Endodermal cell (in vitro differentiated cells): Measurements from ENCODE around the gene TAS2R16. TPM values are rescaled to one million over a fixed set of nuclear protein-coding genes. Genes with fewer than 3 reads are reported as not detected.

ENCODE experiments used
- DNase-seq: peaks from one replicate; pipeline ENCODE4 v3.0.0-alpha.2; 2017
- H3K27ac ChIP-seq: 2 replicates; pipeline ENCODE4 v1.5.1; 2013; ENCODE audit warnings: mild to moderate bottlenecking, low read depth, low read length, moderate library complexity
- H3K27me3 ChIP-seq: 2 replicates; pipeline ENCODE4 v1.6.1; 2013; ENCODE audit warnings: mild to moderate bottlenecking, low read length, moderate library complexity; ENCODE audit not compliant: insufficient read depth, control insufficient read depth, poor library complexity, severe bottlenecking
- H3K36me3 ChIP-seq: 2 replicates; pipeline ENCODE4 v1.7.0; 2013; ENCODE audit warnings: mild to moderate bottlenecking, low read length, moderate library complexity; ENCODE audit not compliant: control insufficient read depth, insufficient read depth
- H3K4me1 ChIP-seq: one replicate; pipeline ENCODE4 v1.7.0; 2013; ENCODE audit warnings: low read length; ENCODE audit not compliant: control insufficient read depth, insufficient read depth
- H3K4me3 ChIP-seq: 2 replicates; pipeline ENCODE4 v1.5.1; 2013; ENCODE audit warnings: mild to moderate bottlenecking, low read length, moderate library complexity
- H3K9ac ChIP-seq: 2 replicates; pipeline ENCODE4 v1.6.1; 2013; ENCODE audit warnings: mild to moderate bottlenecking, low read length, moderate library complexity; ENCODE audit not compliant: poor library complexity, severe bottlenecking; ENCODE audit errors: extremely low read depth
- H3K9me3 ChIP-seq: 2 replicates; pipeline ENCODE4 v1.6.1; 2013; ENCODE audit warnings: mild to moderate bottlenecking, low read length, moderate library complexity; ENCODE audit not compliant: control insufficient read depth
- H3K27ac Mint-ChIP-seq: 2 replicates; pipeline ENCODE4 v1.8.0; 2020; ENCODE audit warnings: mixed read lengths
- H3K27me3 Mint-ChIP-seq: 2 replicates; pipeline ENCODE4 v1.8.0; 2021; ENCODE audit warnings: mild to moderate bottlenecking, mixed read lengths; ENCODE audit not compliant: insufficient read depth
- H3K36me3 Mint-ChIP-seq: 2 replicates; pipeline ENCODE4 v1.8.0; 2020; ENCODE audit warnings: low read depth, mixed read lengths
- H3K4me1 Mint-ChIP-seq: 2 replicates; pipeline ENCODE4 v1.8.0; 2020; ENCODE audit warnings: mixed read lengths
- H3K4me3 Mint-ChIP-seq: 2 replicates; pipeline ENCODE4 v1.8.0; 2020; ENCODE audit warnings: mild to moderate bottlenecking, moderate library complexity, mixed read lengths
- H3K9me3 Mint-ChIP-seq: 2 replicates; pipeline ENCODE4 v1.8.0; 2020; ENCODE audit warnings: mild to moderate bottlenecking, mixed read lengths
- WGBS, 2 experiments: methylation state at CpG; one replicate each; pipeline versions ENCODE4 v1.1.5 to v1.1.7; 2013; ENCODE audit warnings: missing lambda C conversion rate in 2 of 2, mixed read lengths in 1 of 2; ENCODE audit not compliant: insufficient coverage in 1 of 2, insufficient read length in 1 of 2; 5-methylcytosine and 5-hydroxymethylcytosine counted together
- total RNA-seq, 2 donors: library from RNA; stranded (reverse); fragmentation: NEBNext Ultra II Directional in 1 of 2; extraction: Animal tissue kit (Norgen Biotek cat#: 25700) in 1 of 2; gene quantifications; 2 replicates in 1 of 2; 3 replicates in 1 of 2; pipeline ENCODE4 v1.2.1, GENCODE V29; 2021
- TF ChIP-seq, protein P1 (sequence below): fragments of 200-600 bp; sonication (generic); conservative IDR thresholded peaks from 2 replicates; pipeline ENCODE4 v1.5.0; 2021; ENCODE audit warnings: antibody characterized with exemption, mild to moderate bottlenecking

The TAS2R16 gene
- total RNA-seq, 2 donors from 2014 or later, result not detected

DNA sequence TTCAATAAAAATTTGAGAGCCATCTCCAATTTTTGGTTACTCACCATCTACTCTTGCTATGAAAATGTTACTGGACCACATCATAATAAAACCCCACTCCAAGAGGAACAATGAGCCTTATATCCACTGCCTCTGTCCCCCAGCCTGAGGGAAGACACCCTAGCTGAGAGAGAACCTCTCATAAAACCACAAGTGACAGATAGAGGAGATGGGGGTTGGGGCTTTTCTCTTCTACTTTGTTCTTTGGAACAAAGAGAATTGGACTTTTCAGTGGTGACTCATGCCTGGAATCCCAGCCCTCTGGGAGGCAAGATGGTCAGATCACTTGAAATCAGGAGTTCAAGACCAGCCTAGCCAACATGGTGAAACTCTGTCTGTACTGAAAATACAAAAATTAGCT lies 27.6 kb upstream of the TAS2R16 start:
- no peaks in the 10 kb centered on the region for H3K36me3 ChIP-seq
- H3K4me3 Mint-ChIP-seq, result no peak overlapping the region
- no peaks in the 10 kb centered on the region for H3K9me3 Mint-ChIP-seq
- no peak overlapping the region for H3K4me3 ChIP-seq
- H3K9ac ChIP-seq, result no peak overlapping the region
- H3K4me1 Mint-ChIP-seq, result peaks cover 4% of the 10 kb centered on the region
- H3K4me1 ChIP-seq, result no peaks in the 10 kb centered on the region
- H3K27ac Mint-ChIP-seq, result no peak overlapping the region
- no peaks in the 10 kb centered on the region for H3K27me3 Mint-ChIP-seq
- no peak for DNase-seq
- H3K36me3 Mint-ChIP-seq, result no peaks in the 10 kb centered on the region
- H3K9me3 ChIP-seq, result peaks cover 9% of the 10 kb centered on the region
- H3K27me3 ChIP-seq, result no peaks in the 10 kb centered on the region
- no peak overlapping the region for H3K27ac ChIP-seq
- TF ChIP-seq, protein P1, sequence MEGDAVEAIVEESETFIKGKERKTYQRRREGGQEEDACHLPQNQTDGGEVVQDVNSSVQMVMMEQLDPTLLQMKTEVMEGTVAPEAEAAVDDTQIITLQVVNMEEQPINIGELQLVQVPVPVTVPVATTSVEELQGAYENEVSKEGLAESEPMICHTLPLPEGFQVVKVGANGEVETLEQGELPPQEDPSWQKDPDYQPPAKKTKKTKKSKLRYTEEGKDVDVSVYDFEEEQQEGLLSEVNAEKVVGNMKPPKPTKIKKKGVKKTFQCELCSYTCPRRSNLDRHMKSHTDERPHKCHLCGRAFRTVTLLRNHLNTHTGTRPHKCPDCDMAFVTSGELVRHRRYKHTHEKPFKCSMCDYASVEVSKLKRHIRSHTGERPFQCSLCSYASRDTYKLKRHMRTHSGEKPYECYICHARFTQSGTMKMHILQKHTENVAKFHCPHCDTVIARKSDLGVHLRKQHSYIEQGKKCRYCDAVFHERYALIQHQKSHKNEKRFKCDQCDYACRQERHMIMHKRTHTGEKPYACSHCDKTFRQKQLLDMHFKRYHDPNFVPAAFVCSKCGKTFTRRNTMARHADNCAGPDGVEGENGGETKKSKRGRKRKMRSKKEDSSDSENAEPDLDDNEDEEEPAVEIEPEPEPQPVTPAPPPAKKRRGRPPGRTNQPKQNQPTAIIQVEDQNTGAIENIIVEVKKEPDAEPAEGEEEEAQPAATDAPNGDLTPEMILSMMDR, result no peak

DNA sequence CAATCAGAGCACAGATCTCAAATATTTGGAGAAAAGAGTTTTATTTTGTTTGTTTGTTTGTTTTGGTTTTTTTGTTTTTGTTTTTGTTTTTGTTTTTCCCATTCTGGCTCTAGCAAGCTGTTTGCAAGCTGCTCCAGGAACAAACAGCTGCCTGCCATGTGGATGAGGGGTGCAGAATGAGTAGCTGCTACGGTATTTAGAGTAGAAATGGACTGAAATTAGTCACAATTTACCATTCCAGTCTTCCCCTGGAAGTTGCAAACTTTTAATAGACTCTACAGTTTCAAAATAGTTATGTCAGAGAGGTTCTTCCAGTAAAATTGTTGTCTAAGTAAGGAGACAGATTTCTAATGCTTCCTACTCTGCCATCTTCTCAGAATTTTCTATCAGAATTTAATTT lies 27.1 kb upstream of the TAS2R16 start:
- WGBS, 2 experiments, result 80% methylated on average over 1 of the region's 1 CpG; no CpG with 5 or more reads in 1 of the 2 experiments
- Mint-ChIP-seq H3K4me1 (peaks cover 4% of the 10 kb centered on the region), H3K36me3 (no peaks in the 10 kb centered on the region), H3K27me3 (no peaks in the 10 kb centered on the region), H3K27ac (no peak overlapping the region), H3K4me3 (no peak overlapping the region), H3K9me3 (no peaks in the 10 kb centered on the region)
- H3K4me1 ChIP-seq, result no peaks in the 10 kb centered on the region
- no peaks in the 10 kb centered on the region for H3K27me3 ChIP-seq
- H3K27ac ChIP-seq, result no peak overlapping the region
- TF ChIP-seq, protein P1, result no peak
- peaks cover 9% of the 10 kb centered on the region for H3K9me3 ChIP-seq
- no peak overlapping the region for H3K4me3 ChIP-seq
- no peaks in the 10 kb centered on the region for H3K36me3 ChIP-seq
- DNase-seq, result no peak
- no peak overlapping the region for H3K9ac ChIP-seq

DNA sequence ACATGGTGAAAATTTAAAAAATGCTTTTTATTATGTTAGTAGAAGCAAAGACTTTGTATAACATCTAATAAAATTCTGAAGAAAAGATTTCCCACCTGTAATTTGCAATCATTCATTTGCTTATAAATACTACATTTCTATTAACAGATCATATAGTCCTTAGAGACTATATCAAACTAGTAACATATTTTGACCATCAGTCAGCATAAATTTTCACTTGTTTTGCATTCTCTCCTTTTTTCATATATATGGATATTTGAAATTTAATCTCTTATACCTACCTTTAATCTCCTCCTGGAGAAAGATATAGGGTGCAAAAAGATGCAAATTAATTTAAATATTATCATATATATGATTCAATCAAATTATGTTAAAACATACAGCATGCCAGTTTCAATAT lies 16.9 kb upstream of the TAS2R16 start:
- no peaks in the 10 kb centered on the region for H3K27me3 ChIP-seq
- no peak overlapping the region for H3K27ac Mint-ChIP-seq
- H3K9ac ChIP-seq, result no peak overlapping the region
- H3K9me3 ChIP-seq, result no peaks in the 10 kb centered on the region
- H3K9me3 Mint-ChIP-seq, result no peaks in the 10 kb centered on the region
- H3K4me1 ChIP-seq, result peaks cover 5% of the 10 kb centered on the region
- H3K4me3 Mint-ChIP-seq, result no peak overlapping the region
- no peaks in the 10 kb centered on the region for H3K27me3 Mint-ChIP-seq
- H3K36me3 Mint-ChIP-seq, result no peaks in the 10 kb centered on the region
- H3K27ac ChIP-seq, result no peak overlapping the region
- TF ChIP-seq, protein P1, result no peak
- peaks cover 11% of the 10 kb centered on the region for H3K4me1 Mint-ChIP-seq
- H3K4me3 ChIP-seq, result no peak overlapping the region
- no peaks in the 10 kb centered on the region for H3K36me3 ChIP-seq
- DNase-seq, result no peak
